ENCODE data around the gene ODF2. TPM values are rescaled to one million over a fixed set of nuclear protein-coding genes. Genes with fewer than 3 reads are reported as not detected.
"Not testable (repeated sequence)": the region's sequence is repeated elsewhere in the genome, so short reads cannot be mapped to it uniquely, and the experiment has no call there.

Gene ODF2
- polyA plus RNA-seq, 1 of the 3 experiments (the other 2 are of a cell fraction) = 35.7 TPM

DNA sequence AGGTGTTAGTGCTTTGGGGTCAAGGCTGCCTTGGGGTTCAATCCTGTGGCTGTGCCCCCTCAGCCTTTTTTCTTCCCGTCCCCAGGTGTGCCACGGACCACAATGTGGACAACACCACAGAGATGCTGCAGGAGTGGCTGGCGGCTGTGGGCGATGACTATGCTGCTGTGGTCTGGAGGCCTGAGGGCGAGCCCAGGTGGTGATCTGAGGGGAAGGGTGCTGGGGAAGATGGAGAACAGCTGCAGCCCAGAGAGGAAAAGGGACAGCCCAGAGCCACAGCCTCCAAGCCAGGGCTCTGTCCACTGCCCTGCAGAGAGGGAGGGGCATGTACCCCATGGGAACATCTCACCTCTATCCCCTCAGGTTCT, 33.0 kb upstream of the ODF2 start:
- H3K9ac ChIP-seq = no peak overlapping the region
- WGBS (ENCODE audit: low lambda C conversion rate) = 96% methylated on average over 5 of the region's 5 CpGs
- H3K79me2 ChIP-seq (ENCODE audit: insufficient read depth) = peaks cover 17% of the 10 kb centered on the region; the same call in 1 of the 2 replicates
- H3K4me2 ChIP-seq = no peak overlapping the region
- H3F3A ChIP-seq (replicated peaks; ENCODE audit: insufficient read depth) = no peaks in the 10 kb centered on the region
- CTCF ChIA-PET = interaction anchor here (0.6 to 12.1 kb wide), 2 partner anchors 13 to 17 kb away, joined by 3 to 93 read pairs; no protein-coding TSS in a partner anchor
- H3K4me1 ChIP-seq (ENCODE audit: control insufficient read depth in 1 of 2, insufficient read depth in 2 of 2, low read depth in 1 of 2, low read length in 1 of 2) = peaks cover 0 to 17% of the 10 kb centered on the region in 2 experiments; a peak in 1 of 4 replicates
- TF ChIP-seq MXI1 (IDR thresholded peaks at IDR 0.05; ENCODE audit: low read depth, low read length) (no peak), RAD21 (IDR thresholded peaks at IDR 0.05; ENCODE audit: low read length) (no peak), RCOR1 (IDR thresholded peaks at IDR 0.05; ENCODE audit: low read length) (no peak), FOXM1 (IDR thresholded peaks at IDR 0.05; ENCODE audit: low read depth) (no peak), SMC3 (IDR thresholded peaks at IDR 0.05; ENCODE audit: low read depth, low read length) (no peak)
- TF ChIP-seq, protein P1, sequence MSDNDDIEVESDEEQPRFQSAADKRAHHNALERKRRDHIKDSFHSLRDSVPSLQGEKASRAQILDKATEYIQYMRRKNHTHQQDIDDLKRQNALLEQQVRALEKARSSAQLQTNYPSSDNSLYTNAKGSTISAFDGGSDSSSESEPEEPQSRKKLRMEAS (IDR thresholded peaks at IDR 0.05; ENCODE audit: low read depth) = no peak
- H3K27me3 ChIP-seq (ENCODE audit: insufficient read depth) = no peaks in the 10 kb centered on the region
- DNase-seq = no peak
- H4K20me1 ChIP-seq (ENCODE audit: insufficient read depth) = no peaks in the 10 kb centered on the region
- H3K9me3 ChIP-seq = no peaks in the 10 kb centered on the region
- H3K4me3 ChIP-seq (ENCODE audit: low read depth in 2 of 2, low read length in 1 of 2) = no peak overlapping the region
- no peaks in the 10 kb centered on the region for H3K9me2 ChIP-seq
- H2AFZ ChIP-seq (ENCODE audit: low read depth) = no peak overlapping the region
- no peak overlapping the region for H3K27ac ChIP-seq (ENCODE audit: low read depth in 2 of 2, low read length in 1 of 2)
- POLR2A ChIA-PET = no interaction called here
- peaks cover 0 to 2% of the 10 kb centered on the region in 2 experiments for H3K36me3 ChIP-seq (replicated peaks in 1 of 2; ENCODE audit: control insufficient read depth in 1 of 2, insufficient read depth in 2 of 2, low read length in 1 of 2)

DNA sequence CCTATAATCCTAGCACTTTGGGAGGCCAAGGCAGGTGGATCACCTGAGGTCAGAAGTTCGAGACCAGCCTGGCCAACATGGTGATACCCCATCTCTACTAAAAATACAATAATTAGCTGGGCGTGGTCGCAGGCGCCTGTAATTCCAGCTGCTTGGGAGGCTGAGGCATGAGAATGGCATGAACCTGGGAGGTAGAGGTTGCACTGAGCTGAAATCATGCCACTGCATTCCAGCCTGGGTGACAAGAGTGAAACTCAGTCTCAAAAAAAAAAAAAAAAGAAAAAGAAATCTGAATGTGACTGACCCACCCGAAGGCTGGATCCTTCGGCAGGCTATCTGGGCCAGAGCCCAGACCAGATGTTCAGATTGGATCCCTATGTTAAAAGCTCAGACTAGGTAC, 32.5 kb upstream of the ODF2 start:
- peaks cover 0 to 17% of the 10 kb centered on the region in 2 experiments; a peak in 1 of 4 replicates for H3K4me1 ChIP-seq (ENCODE audit: control insufficient read depth in 1 of 2, insufficient read depth in 2 of 2, low read depth in 1 of 2, low read length in 1 of 2)
- H4K20me1 ChIP-seq (ENCODE audit: insufficient read depth); H3K27ac ChIP-seq (ENCODE audit: low read depth in 2 of 2, low read length in 1 of 2); H3K9me3 ChIP-seq; H3F3A ChIP-seq (replicated peaks; ENCODE audit: insufficient read depth); POLR2A ChIA-PET; H3K27me3 ChIP-seq (ENCODE audit: insufficient read depth); H3K9me2 ChIP-seq; DNase-seq; H2AFZ ChIP-seq (ENCODE audit: low read depth); H3K36me3 ChIP-seq (replicated peaks in 1 of 2; ENCODE audit: control insufficient read depth in 1 of 2, insufficient read depth in 2 of 2, low read length in 1 of 2); H3K4me2 ChIP-seq; H3K4me3 ChIP-seq (ENCODE audit: low read depth in 2 of 2, low read length in 1 of 2); H3K9ac ChIP-seq: not testable (repeated sequence)
- WGBS (ENCODE audit: low lambda C conversion rate) = 92% methylated on average over 6 of the region's 6 CpGs
- H3K79me2 ChIP-seq (ENCODE audit: insufficient read depth) = peaks cover 17% of the 10 kb centered on the region; the same call in 1 of the 2 replicates
- CTCF ChIA-PET = interaction anchor here (0.6 to 12.1 kb wide), 2 partner anchors 13 to 16 kb away, joined by 3 to 93 read pairs; no protein-coding TSS in a partner anchor

DNA sequence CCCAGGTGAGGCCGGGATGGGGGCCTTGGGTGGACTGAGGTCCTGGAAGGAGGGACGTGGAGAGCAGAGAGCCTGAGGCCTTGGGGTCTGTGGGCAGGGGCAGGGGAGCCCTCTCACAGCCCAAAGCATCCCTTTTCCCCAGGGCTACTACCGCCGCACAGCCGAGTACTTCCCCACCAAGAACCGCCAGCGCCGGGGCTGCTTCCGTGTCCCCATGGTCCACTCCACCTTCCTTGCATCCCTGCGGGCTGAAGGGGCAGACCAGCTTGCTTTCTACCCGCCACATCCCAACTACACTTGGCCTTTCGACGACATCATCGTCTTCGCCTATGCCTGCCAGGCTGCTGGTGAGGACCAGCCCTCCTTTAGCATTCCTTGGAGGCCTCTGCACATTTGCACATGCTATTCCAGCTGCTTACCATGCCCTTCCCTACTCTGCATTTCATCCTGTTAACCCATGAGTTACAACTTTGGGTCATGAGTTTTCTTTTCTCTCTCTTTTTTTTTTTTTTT, 31.5 kb upstream of the ODF2 start:
- TF ChIP-seq RXRA (IDR thresholded peaks at IDR 0.05; ENCODE audit: borderline replicate concordance, low read depth) (no peak), NFIC (IDR thresholded peaks at IDR 0.05; ENCODE audit: borderline replicate concordance) (no peak), YY1 (IDR thresholded peaks at IDR 0.05; ENCODE audit: low read depth) (no peak), SMC3 (IDR thresholded peaks at IDR 0.05; ENCODE audit: low read depth, low read length) (no peak), NRF1 (IDR thresholded peaks at IDR 0.05; ENCODE audit: low read depth, low read length) (no peak), JUND (IDR thresholded peaks at IDR 0.05) (no peak), GATA2 (CRISPR knock-in tag; IDR thresholded peaks at IDR 0.05) (no peak), TCF12 (IDR thresholded peaks at IDR 0.05) (no peak)
- TF ChIP-seq, protein P2, sequence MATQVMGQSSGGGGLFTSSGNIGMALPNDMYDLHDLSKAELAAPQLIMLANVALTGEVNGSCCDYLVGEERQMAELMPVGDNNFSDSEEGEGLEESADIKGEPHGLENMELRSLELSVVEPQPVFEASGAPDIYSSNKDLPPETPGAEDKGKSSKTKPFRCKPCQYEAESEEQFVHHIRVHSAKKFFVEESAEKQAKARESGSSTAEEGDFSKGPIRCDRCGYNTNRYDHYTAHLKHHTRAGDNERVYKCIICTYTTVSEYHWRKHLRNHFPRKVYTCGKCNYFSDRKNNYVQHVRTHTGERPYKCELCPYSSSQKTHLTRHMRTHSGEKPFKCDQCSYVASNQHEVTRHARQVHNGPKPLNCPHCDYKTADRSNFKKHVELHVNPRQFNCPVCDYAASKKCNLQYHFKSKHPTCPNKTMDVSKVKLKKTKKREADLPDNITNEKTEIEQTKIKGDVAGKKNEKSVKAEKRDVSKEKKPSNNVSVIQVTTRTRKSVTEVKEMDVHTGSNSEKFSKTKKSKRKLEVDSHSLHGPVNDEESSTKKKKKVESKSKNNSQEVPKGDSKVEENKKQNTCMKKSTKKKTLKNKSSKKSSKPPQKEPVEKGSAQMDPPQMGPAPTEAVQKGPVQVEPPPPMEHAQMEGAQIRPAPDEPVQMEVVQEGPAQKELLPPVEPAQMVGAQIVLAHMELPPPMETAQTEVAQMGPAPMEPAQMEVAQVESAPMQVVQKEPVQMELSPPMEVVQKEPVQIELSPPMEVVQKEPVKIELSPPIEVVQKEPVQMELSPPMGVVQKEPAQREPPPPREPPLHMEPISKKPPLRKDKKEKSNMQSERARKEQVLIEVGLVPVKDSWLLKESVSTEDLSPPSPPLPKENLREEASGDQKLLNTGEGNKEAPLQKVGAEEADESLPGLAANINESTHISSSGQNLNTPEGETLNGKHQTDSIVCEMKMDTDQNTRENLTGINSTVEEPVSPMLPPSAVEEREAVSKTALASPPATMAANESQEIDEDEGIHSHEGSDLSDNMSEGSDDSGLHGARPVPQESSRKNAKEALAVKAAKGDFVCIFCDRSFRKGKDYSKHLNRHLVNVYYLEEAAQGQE (IDR thresholded peaks at IDR 0.05; ENCODE audit: low read depth, low read length) = no peak
- TF ChIP-seq, protein P3, sequence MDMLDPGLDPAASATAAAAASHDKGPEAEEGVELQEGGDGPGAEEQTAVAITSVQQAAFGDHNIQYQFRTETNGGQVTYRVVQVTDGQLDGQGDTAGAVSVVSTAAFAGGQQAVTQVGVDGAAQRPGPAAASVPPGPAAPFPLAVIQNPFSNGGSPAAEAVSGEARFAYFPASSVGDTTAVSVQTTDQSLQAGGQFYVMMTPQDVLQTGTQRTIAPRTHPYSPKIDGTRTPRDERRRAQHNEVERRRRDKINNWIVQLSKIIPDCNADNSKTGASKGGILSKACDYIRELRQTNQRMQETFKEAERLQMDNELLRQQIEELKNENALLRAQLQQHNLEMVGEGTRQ (IDR thresholded peaks at IDR 0.05; ENCODE audit: borderline replicate concordance, low read depth, low read length) = no peak
- no peaks in the 10 kb centered on the region for H3K9me3 ChIP-seq
- peaks cover 17% of the 10 kb centered on the region; the same call in 1 of the 2 replicates for H3K79me2 ChIP-seq (ENCODE audit: insufficient read depth)
- H3K27ac ChIP-seq (ENCODE audit: low read depth in 2 of 2, low read length in 1 of 2) = no peak overlapping the region
- peaks cover 0 to 2% of the 10 kb centered on the region in 2 experiments for H3K36me3 ChIP-seq (replicated peaks in 1 of 2; ENCODE audit: control insufficient read depth in 1 of 2, insufficient read depth in 2 of 2, low read length in 1 of 2)
- H3K27me3 ChIP-seq (ENCODE audit: insufficient read depth) = no peaks in the 10 kb centered on the region
- H3K9ac ChIP-seq = no peak overlapping the region
- POLR2A ChIA-PET = no interaction called here
- H3K9me2 ChIP-seq = no peaks in the 10 kb centered on the region
- H3K4me3 ChIP-seq (ENCODE audit: low read depth in 2 of 2, low read length in 1 of 2) = no peak overlapping the region
- CTCF ChIA-PET = interaction anchor here (2.4 to 12.1 kb wide), 2 partner anchors 12 to 15 kb away, joined by 7 to 93 read pairs; no protein-coding TSS in a partner anchor
- no peak overlapping the region for H3K4me2 ChIP-seq
- H3K4me1 ChIP-seq (ENCODE audit: control insufficient read depth in 1 of 2, insufficient read depth in 2 of 2, low read depth in 1 of 2, low read length in 1 of 2) = peaks cover 0 to 12% of the 10 kb centered on the region in 2 experiments; a peak in 1 of 4 replicates
- DNase-seq = no peak
- no peak overlapping the region for H2AFZ ChIP-seq (ENCODE audit: low read depth)
- WGBS (ENCODE audit: low lambda C conversion rate) = 99% methylated on average over 15 of the region's 15 CpGs
- H3F3A ChIP-seq (replicated peaks; ENCODE audit: insufficient read depth) = no peaks in the 10 kb centered on the region
- no peaks in the 10 kb centered on the region for H4K20me1 ChIP-seq (ENCODE audit: insufficient read depth)
